NB4 (cell line): Measurements from ENCODE around the gene CAMTA1.

ENCODE experiments used
- DNase-seq: peaks from one replicate; pipeline ENCODE4 v3.0.0; 2010; ENCODE audit warnings: low read depth
- H3K4me3 ChIP-seq: one replicate; pipeline ENCODE4 v1.5.1; 2011; ENCODE audit warnings: mild to moderate bottlenecking, low read depth, low read length, moderate library complexity
- CTCF ChIP-seq: IDR thresholded peaks from one replicate; pipeline ENCODE4 v1.5.1; 2012; ENCODE audit warnings: low read depth, low read length
- MAX ChIP-seq: IDR thresholded peaks from 2 replicates; pipeline ENCODE4 v1.6.1; 2011; ENCODE audit warnings: low read depth, low read length
- MYC ChIP-seq: IDR thresholded peaks from 2 replicates; pipeline ENCODE4 v1.6.1; 2011; ENCODE audit warnings: low read depth, low read length
- POLR2A ChIP-seq: IDR thresholded peaks from 2 replicates; pipeline ENCODE4 v1.6.1; 2011; ENCODE audit warnings: mild to moderate bottlenecking; ENCODE audit not compliant: insufficient read length; ENCODE audit errors: extremely low read depth

Gene CAMTA1

GRCh38 chr1:6747674-6748073 lies 37.6 kb upstream of the CAMTA1 start:
- no peak overlapping the region for H3K4me3 ChIP-seq
- no peak for TF ChIP-seq MAX
- TF ChIP-seq CTCF, result no peak
- TF ChIP-seq POLR2A, result no peak
- no peak for TF ChIP-seq MYC
- no peak for DNase-seq

GRCh38 chr1:6750490-6750889 lies 34.8 kb upstream of the CAMTA1 start:
- no peak for DNase-seq
- no peak overlapping the region for H3K4me3 ChIP-seq
- no peak for TF ChIP-seq CTCF
- TF ChIP-seq MYC, result no peak
- no peak for TF ChIP-seq MAX
- no peak for TF ChIP-seq POLR2A

GRCh38 chr1:6753320-6754140 lies 31.7 kb upstream of the CAMTA1 start:
- TF ChIP-seq POLR2A, result no peak
- TF ChIP-seq MYC, result no peak
- no peak for TF ChIP-seq CTCF
- TF ChIP-seq MAX, result no peak
- no peak for DNase-seq
- no peak overlapping the region for H3K4me3 ChIP-seq

GRCh38 chr1:6756457-6756856 lies 28.8 kb upstream of the CAMTA1 start:
- TF ChIP-seq MYC (no peak), MAX (no peak), CTCF (no peak), POLR2A (no peak)
- DNase-seq, result no peak
- H3K4me3 ChIP-seq, result no peak overlapping the region

- TF ChIP-seq MYC (no peak), CTCF (no peak), MAX (no peak), POLR2A (no peak)
- DNase-seq, result no peak
- H3K4me3 ChIP-seq, result no peak overlapping the region
These were observed 27.4 kb upstream of the CAMTA1 start for GRCh38 chr1:6757719-6758435.
